NOMO-1 (cell line): ENCODE results near the gene MINPP1.
A peak's percentile ranks its signal among the peaks of the same experiment; 100 is the strongest.
"Not testable (repeated sequence)": the region's sequence is repeated elsewhere in the genome, so short reads cannot be mapped to it uniquely, and the experiment has no call there.

Source experiments
- DNase-seq, 2 experiments: peaks; one replicate each; lab custom pipeline; 2025; ENCODE audit not compliant: unreplicated experiment in 2 of 2; lab: John Stamatoyannopoulos, UW

MINPP1 gene

GRCh38 chr10:87560495-87561129, 55.9 kb downstream of the MINPP1 start:
- no peak for DNase-seq

- no peak for DNase-seq
Measured at GRCh38 chr10:87562750-87563149, 58.1 kb downstream of the MINPP1 start.

- DNase-seq: no peak
Measured at GRCh38 chr10:87565010-87565409, 60.3 kb downstream of the MINPP1 start.

DNA sequence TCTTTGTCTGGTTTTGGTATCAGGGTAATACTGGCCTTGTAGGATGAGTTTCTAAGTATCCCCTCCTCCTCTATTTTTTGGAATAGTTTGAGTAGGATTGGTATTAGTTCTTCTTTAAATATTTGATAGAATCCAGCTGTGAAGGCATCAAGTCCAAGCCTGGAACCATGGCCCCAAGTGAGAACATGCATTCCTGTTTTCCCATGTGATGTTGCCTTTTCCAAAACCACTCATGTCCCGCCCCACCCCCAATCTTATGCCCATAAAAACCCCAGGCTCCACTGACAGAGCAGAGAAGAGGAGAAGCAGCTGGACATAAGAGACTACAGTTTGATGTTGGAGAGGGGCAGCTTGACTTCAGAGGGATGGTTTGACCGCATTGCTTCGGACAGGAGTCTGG, 71.2 kb downstream of the MINPP1 start:
- DNase-seq: no peak

GRCh38 chr10:87578160-87578841, 73.6 kb downstream of the MINPP1 start:
- no peak for DNase-seq

GRCh38 chr10:87578842-87579401, 74.2 kb downstream of the MINPP1 start:
- peak in 1 of 2 experiments; percentile 2 for DNase-seq

- no peak for DNase-seq
Measured at GRCh38 chr10:87579563-87579962, 74.9 kb downstream of the MINPP1 start.

- no peak for DNase-seq
Measured at GRCh38 chr10:87580016-87580415, 75.3 kb downstream of the MINPP1 start.

DNA sequence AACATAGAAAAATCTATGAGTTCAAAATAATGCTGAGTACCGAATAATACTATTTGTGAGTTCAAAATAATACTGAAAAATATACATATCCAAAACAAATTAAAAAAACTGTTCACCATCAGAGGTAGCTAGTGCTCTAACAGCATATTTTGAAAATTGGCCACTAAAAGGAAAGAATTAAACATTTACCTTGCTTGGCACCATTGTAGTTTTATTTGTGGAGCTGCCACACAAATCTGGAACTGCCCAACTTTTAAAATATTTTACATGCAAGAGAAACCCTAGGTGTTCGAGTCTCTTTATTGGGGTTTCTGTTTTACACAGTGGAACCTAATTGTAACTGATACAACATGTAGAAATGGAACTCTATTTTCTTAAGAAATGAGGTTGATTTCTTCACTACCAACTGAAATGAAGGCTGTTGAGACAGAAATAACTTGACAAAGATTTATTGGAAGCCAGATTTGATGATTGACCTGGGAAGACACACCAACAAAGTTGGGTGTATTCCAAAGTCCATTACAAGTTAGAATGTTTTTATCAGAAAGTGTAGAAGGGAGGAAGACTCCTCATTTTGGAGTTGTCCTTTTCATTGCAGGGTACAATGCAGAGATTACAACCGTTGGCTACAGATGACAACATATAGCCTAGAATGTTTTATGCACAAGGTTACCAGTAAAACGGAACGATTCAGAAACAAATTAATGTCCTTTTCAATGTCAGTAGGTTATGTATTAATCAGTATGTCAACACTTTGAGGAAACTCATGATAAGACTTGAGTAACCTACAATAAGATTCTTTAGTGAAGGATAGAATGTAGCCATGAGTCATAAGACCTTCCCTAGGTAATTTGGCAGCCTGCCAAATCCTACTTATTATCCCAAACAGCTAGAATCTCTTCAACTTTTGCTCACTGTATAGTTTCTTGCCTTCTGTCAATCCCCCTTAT, 81.1 kb downstream of the MINPP1 start:
- peak in 1 of 2 experiments; percentile 46 for DNase-seq

DNA sequence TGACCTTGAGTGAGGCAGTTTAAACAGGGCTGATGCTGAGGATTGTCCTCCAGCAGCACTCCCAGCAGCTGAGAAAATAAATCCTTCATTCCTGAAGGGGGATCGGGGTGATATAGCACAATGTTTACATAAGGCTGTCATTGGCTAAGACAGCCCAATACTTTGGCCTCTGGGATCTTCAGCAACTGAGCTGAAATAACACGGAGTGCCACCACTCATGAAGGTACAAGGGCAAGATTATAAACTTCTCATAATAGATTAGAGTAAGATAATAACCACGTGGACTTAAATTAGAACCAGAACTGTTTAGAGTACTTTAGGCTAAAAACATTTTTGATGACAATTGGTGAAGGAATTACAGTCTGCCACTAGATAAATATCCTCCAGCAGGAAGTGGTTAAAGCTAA, 85.0 kb downstream of the MINPP1 start:
- DNase-seq: no peak

- no peak for DNase-seq
Measured at GRCh38 chr10:87590705-87591588, 86.3 kb downstream of the MINPP1 start.

DNA sequence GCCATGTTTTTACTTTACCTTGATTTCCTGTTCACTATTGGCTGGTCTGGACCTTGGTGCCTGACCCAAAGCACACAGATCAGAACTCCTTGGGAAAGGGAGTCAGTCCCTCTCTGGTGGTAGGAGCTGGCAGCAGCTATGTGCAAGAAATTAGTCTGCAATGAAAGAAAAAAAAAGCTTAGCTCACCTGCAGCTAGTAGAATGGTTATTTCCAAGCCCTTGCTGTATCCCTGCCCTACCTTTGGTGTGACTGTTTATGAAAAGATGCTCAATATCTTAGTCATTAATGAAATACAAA, 86.8 kb downstream of the MINPP1 start:
- DNase-seq: no peak

DNA sequence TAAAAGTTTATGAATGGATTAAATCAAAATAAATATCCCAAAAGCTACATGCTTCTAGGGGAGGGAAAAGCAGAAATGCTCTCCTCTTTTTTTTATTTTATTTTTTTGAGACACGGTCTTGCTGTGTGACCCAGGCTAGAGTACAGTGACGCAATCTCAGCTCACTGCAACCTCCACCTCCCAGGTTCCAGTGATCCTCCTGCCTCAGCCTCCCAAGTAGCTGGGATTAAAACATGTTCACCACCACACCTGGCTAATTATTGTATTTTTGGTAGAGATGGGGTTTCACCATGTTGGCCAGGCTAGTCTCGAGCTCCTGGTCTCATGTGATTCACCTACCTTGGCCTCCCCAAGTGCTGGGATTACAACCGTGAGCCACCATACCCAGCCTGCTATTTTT, 88.2 kb downstream of the MINPP1 start:
- not testable (repeated sequence) for DNase-seq

DNA sequence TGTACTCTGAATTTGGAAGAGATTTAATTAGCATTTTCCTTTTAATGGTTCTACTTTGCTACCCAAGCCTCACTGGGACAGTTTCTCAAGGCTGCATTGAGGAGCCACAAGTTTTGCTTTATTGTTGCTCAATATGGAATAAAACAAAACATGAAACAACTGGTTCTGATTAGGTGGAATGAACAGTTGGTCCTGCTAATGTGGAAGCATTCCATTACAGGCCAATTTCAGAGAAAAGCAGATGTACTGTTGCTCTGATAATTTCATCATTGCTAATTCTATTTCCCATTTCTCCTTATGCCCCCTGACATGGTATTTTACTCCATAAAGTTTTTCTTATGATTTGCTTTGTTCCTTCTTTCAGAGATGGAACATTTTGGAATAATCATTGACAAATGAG, 89.0 kb downstream of the MINPP1 start:
- no peak for DNase-seq

DNA sequence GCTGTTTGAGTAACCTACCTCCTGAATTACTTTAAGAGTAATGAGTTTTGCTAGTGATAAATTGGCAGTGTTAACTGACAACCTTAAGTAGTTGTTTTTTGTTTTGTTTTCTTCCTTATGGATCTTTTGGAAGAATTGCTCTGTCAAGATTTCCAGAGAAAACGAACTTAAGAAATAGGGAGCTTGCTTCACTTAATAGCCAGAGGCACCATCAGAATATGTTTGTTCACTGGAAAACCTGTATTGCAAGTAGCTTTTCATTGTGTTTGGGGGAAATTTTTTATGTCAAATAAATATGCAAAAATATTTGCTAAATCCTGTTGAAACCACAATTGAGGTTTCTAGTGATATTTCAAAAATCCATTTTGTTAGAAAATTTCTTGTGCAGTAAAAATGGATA, 89.5 kb downstream of the MINPP1 start:
- DNase-seq: no peak

- no peak for DNase-seq
Measured at GRCh38 chr10:87594864-87595263, 90.2 kb downstream of the MINPP1 start.

- DNase-seq: peak; percentile 64 to 67
Measured at GRCh38 chr10:87596351-87596750, 91.7 kb downstream of the MINPP1 start.

GRCh38 chr10:87598700-87599099, 94.0 kb downstream of the MINPP1 start:
- DNase-seq: no peak

DNA sequence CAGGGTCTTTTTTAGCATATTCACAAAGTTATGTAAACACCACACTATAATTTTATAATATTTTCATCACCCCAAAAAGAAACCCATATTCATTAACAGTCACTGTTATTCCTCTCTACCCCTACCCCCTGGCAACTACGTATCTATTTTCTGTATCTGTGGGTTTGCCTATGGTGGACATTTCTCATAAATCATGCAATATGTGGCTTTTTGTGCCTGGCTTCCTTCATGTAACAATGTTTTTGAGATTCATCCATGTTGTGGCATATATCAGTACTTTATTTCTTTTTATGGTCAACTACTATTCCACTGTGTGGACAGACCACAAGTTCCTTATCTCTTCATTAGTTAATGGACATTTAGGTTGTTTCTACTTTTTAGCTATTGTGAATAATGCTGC, 95.9 kb downstream of the MINPP1 start:
- DNase-seq: peak in 1 of 2 experiments; percentile 5
